HepG2 (cell line): ENCODE results near the gene THAP3. TPM values are rescaled to one million over a fixed set of nuclear protein-coding genes. Genes with fewer than 3 reads are reported as not detected.

ENCODE experiments used
- AGO1 ChIP-seq: fragments of 200-400 bp; formaldehyde crosslinking; IDR thresholded peaks from 2 replicates; pipeline ENCODE4 v1.6.1; 2017; ENCODE audit warnings: mild to moderate bottlenecking, low read depth, low read length, moderate library complexity; ENCODE audit not compliant: poor library complexity, severe bottlenecking
- CHCHD3 ChIP-seq: sonication (generic); formaldehyde crosslinking; IDR thresholded peaks from 2 replicates; pipeline ENCODE4 v1.8.0; 2022; ENCODE audit warnings: mild to moderate bottlenecking, missing genetic modification reagents, moderate library complexity
- CHD4 ChIP-seq: fragments of 200-600 bp; sonication (generic); IDR thresholded peaks from 2 replicates; pipeline ENCODE4 v1.7.0; 2017; ENCODE audit warnings: mild to moderate bottlenecking, low read length, borderline replicate concordance
- DPF2 ChIP-seq: sonication (generic); formaldehyde crosslinking; IDR thresholded peaks from 2 replicates; pipeline ENCODE4 v1.4.0; 2020; ENCODE audit warnings: mild to moderate bottlenecking, low read depth, missing genetic modification reagents, borderline replicate concordance
- NRL ChIP-seq: sonication (generic); formaldehyde crosslinking; IDR thresholded peaks from 2 replicates; pipeline ENCODE4 v1.5.0; 2020; ENCODE audit warnings: missing genetic modification reagents, mild to moderate bottlenecking, moderate library complexity, borderline replicate concordance
- PCBP1 ChIP-seq: fragments of 200-400 bp; formaldehyde crosslinking; IDR thresholded peaks from 2 replicates; pipeline ENCODE4 v1.6.1; 2017; ENCODE audit warnings: mild to moderate bottlenecking, low read depth, low read length, borderline replicate concordance
- SIX4 ChIP-seq: sonication (generic); formaldehyde crosslinking; IDR thresholded peaks from 2 replicates; pipeline ENCODE4 v1.4.0; 2020; ENCODE audit warnings: missing genetic modification reagents
- SMAD3 ChIP-seq: sonication (generic); formaldehyde crosslinking; IDR thresholded peaks from 2 replicates; pipeline ENCODE4 v1.4.0; 2020; ENCODE audit warnings: missing genetic modification reagents
- SP5 ChIP-seq: IDR thresholded peaks from 2 replicates; pipeline ENCODE4 v1.6.1; 2016; ENCODE audit warnings: low read depth, borderline replicate concordance
- SRSF4 ChIP-seq: fragments of 200-400 bp; formaldehyde crosslinking; IDR thresholded peaks from one replicate; pipeline ENCODE4 v1.6.1; 2018; ENCODE audit warnings: mild to moderate bottlenecking, low read depth, low read length, moderate library complexity; ENCODE audit not compliant: poor library complexity, severe bottlenecking
- TAF1 ChIP-seq: sonication (generic); formaldehyde crosslinking; IDR thresholded peaks from 2 replicates; pipeline ENCODE4 v1.4.0; 2020; ENCODE audit warnings: missing genetic modification reagents
- THYN1 ChIP-seq: sonication (generic); formaldehyde crosslinking; IDR thresholded peaks from 2 replicates; pipeline ENCODE4 v1.8.1; 2023; ENCODE audit warnings: low read depth, mild to moderate bottlenecking, moderate library complexity, missing genetic modification reagents, borderline replicate concordance
- YEATS4 ChIP-seq: sonication (generic); formaldehyde crosslinking; IDR thresholded peaks from 2 replicates; pipeline ENCODE4 v1.4.0; 2020; ENCODE audit warnings: missing genetic modification reagents, borderline replicate concordance
- ZFX ChIP-seq: sonication (generic); formaldehyde crosslinking; IDR thresholded peaks from 2 replicates; pipeline ENCODE4 v1.4.0; 2020; ENCODE audit warnings: mild to moderate bottlenecking, low read depth, missing genetic modification reagents, moderate library complexity
- ZNF20 ChIP-seq: sonication (generic); formaldehyde crosslinking; IDR thresholded peaks from 2 replicates; pipeline ENCODE4 v1.4.0; 2020; ENCODE audit warnings: mild to moderate bottlenecking, moderate library complexity, missing genetic modification reagents
- ZNF674 ChIP-seq: sonication (generic); formaldehyde crosslinking; IDR thresholded peaks from 2 replicates; pipeline ENCODE4 v1.5.0; 2020; ENCODE audit warnings: low read depth, mild to moderate bottlenecking, missing genetic modification reagents
- ZNF790 ChIP-seq: sonication (generic); formaldehyde crosslinking; IDR thresholded peaks from 2 replicates; pipeline ENCODE4 v1.8.0; 2022; ENCODE audit warnings: missing genetic modification reagents, mild to moderate bottlenecking, borderline replicate concordance
- ZNF879 ChIP-seq: sonication (generic); formaldehyde crosslinking; IDR thresholded peaks from 2 replicates; pipeline ENCODE4 v1.8.1; 2023; ENCODE audit warnings: missing genetic modification reagents
- ZNF891 ChIP-seq: sonication (generic); formaldehyde crosslinking; IDR thresholded peaks from 2 replicates; pipeline ENCODE4 v1.5.0; 2020; ENCODE audit warnings: mild to moderate bottlenecking, missing genetic modification reagents
- polyA plus RNA-seq, 8 experiments: library from polyadenylated mRNA; depleted of rRNA in 3 of 8; stranded (reverse) in 7 of 8; unstranded in 1 of 8; fragments of >200 nt; fragmentation: Illumina TruSeq in 4 of 8; extraction: Trizol in 4 of 8; gene quantifications; 2 replicates each; pipeline versions ENCODE4 v1.2.1 to v1.2.3, GENCODE V29; 2011 to 2016; ENCODE audit warnings: low read depth in 4 of 8, missing spikeins in 1 of 8, mixed read lengths in 1 of 8; ENCODE audit not compliant: insufficient read depth in 1 of 8
- total RNA-seq, 5 experiments: library from RNA; depleted of rRNA; stranded (reverse); fragments of >200 nt; fragmentation: Illumina TruSeq; extraction: Trizol; gene quantifications; 2 replicates each; pipeline ENCODE4 v1.2.3, GENCODE V29; 2016; ENCODE audit warnings: low read depth in 1 of 5
- TF ChIP-seq, protein P1 (sequence below): sonication (generic); formaldehyde crosslinking; IDR thresholded peaks from 2 replicates; pipeline ENCODE4 v1.4.0; 2020; ENCODE audit warnings: missing genetic modification reagents, mild to moderate bottlenecking, borderline replicate concordance
- TF ChIP-seq, protein P2 (sequence below): sonication (generic); formaldehyde crosslinking; IDR thresholded peaks from 2 replicates; pipeline ENCODE4 v1.8.1; 2023; ENCODE audit warnings: missing genetic modification reagents, inconsistent platforms, borderline replicate concordance
- TF ChIP-seq, protein P3 (sequence below): IDR thresholded peaks from 2 replicates; pipeline ENCODE4 v1.6.1; 2016
- TF ChIP-seq, protein P4 (sequence below): sonication (generic); formaldehyde crosslinking; IDR thresholded peaks from 2 replicates; pipeline ENCODE4 v1.4.0; 2020; ENCODE audit warnings: missing genetic modification reagents
- TF ChIP-seq, protein P5 (sequence below): IDR thresholded peaks from 2 replicates; pipeline ENCODE4 v1.6.1; 2016; ENCODE audit warnings: mild to moderate bottlenecking

The THAP3 gene
- total and polyA plus RNA-seq, 2 of the 13 experiments (the other 11 are each of a cell fraction or from before 2014, with no cell fraction given): 10.3 to 14.9 TPM

DNA sequence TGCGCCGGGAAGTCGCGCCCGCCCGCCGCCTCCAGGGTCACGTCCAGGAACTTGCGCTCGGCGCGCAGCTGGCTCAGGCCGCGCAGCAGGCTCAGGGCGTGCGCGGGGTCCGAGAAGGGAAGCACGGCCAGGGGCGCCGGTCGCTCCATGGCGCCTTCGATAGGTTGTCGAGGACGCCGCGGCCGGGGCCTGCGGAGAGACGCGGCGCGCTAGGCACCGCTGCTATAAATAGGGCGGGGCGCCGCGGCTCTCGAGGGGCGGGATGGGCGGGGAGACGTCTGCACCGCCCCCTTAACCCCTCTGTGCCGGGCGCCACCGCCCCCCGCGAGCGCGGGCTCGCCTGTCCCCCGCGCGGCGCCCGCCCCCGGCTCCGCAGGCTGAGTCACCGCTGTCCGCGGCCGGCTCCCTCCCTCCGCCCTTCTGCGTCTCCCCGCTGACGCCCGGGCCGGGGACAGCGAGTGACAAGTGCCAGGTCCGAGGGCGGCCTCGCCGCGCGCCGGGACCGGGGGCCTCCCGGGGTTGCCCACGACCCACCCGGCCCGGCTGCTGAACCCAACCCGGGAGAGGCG lies 21.9 kb upstream of the THAP3 start, which contains the start of gene KLHL21 (continued):
- TF ChIP-seq SMAD3 (CRISPR knock-in tag) (no peak), ZNF790 (CRISPR knock-in tag) (0 out of 2 replicates have a peak, but pooled peaks have one; percentile 12), THYN1 (CRISPR knock-in tag) (0 out of 2 replicates have a peak, but pooled peaks have one; percentile 59), CHCHD3 (CRISPR knock-in tag) (peak; percentile 18; the same call in 1 of the 2 replicates), ZNF674 (no peak), AGO1 (no peak), SRSF4 (no peak), CHD4 (no peak), ZNF891 (CRISPR knock-in tag) (no peak), DPF2 (no peak), TAF1 (peak; percentile 88), ZNF879 (CRISPR knock-in tag) (no peak), YEATS4 (CRISPR knock-in tag) (peak; percentile 31; the same call in 1 of the 2 replicates), SP5 (CRISPR knock-in tag) (peak; percentile 58; the same call in 1 of the 2 replicates), PCBP1 (no peak), ZNF20 (no peak), SIX4 (CRISPR knock-in tag) (0 out of 2 replicates have a peak, but pooled peaks have one; percentile 38), NRL (CRISPR knock-in tag) (0 out of 2 replicates have a peak, but pooled peaks have one; percentile 6), ZFX (peak; percentile 74)
- TF ChIP-seq, protein P1, sequence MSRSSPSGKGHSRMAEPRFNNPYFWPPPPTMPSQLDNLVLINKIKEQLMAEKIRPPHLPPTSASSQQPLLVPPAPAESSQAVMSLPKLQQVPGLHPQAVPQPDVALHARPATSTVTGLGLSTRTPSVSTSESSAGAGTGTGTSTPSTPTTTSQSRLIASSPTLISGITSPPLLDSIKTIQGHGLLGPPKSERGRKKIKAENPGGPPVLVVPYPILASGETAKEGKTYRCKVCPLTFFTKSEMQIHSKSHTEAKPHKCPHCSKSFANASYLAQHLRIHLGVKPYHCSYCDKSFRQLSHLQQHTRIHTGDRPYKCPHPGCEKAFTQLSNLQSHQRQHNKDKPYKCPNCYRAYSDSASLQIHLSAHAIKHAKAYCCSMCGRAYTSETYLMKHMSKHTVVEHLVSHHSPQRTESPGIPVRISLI (CRISPR knock-in tag): no peak
- TF ChIP-seq, protein P2, sequence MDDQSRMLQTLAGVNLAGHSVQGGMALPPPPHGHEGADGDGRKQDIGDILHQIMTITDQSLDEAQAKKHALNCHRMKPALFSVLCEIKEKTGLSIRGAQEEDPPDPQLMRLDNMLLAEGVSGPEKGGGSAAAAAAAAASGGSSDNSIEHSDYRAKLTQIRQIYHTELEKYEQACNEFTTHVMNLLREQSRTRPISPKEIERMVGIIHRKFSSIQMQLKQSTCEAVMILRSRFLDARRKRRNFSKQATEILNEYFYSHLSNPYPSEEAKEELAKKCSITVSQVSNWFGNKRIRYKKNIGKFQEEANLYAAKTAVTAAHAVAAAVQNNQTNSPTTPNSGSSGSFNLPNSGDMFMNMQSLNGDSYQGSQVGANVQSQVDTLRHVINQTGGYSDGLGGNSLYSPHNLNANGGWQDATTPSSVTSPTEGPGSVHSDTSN (CRISPR knock-in tag): no peak
- TF ChIP-seq, protein P3, sequence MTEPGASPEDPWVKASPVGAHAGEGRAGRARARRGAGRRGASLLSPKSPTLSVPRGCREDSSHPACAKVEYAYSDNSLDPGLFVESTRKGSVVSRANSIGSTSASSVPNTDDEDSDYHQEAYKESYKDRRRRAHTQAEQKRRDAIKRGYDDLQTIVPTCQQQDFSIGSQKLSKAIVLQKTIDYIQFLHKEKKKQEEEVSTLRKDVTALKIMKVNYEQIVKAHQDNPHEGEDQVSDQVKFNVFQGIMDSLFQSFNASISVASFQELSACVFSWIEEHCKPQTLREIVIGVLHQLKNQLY (CRISPR knock-in tag): no peak
- TF ChIP-seq, protein P4, sequence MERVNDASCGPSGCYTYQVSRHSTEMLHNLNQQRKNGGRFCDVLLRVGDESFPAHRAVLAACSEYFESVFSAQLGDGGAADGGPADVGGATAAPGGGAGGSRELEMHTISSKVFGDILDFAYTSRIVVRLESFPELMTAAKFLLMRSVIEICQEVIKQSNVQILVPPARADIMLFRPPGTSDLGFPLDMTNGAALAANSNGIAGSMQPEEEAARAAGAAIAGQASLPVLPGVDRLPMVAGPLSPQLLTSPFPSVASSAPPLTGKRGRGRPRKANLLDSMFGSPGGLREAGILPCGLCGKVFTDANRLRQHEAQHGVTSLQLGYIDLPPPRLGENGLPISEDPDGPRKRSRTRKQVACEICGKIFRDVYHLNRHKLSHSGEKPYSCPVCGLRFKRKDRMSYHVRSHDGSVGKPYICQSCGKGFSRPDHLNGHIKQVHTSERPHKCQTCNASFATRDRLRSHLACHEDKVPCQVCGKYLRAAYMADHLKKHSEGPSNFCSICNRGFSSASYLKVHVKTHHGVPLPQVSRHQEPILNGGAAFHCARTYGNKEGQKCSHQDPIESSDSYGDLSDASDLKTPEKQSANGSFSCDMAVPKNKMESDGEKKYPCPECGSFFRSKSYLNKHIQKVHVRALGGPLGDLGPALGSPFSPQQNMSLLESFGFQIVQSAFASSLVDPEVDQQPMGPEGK (CRISPR knock-in tag): peak; percentile 77
- TF ChIP-seq, protein P5, sequence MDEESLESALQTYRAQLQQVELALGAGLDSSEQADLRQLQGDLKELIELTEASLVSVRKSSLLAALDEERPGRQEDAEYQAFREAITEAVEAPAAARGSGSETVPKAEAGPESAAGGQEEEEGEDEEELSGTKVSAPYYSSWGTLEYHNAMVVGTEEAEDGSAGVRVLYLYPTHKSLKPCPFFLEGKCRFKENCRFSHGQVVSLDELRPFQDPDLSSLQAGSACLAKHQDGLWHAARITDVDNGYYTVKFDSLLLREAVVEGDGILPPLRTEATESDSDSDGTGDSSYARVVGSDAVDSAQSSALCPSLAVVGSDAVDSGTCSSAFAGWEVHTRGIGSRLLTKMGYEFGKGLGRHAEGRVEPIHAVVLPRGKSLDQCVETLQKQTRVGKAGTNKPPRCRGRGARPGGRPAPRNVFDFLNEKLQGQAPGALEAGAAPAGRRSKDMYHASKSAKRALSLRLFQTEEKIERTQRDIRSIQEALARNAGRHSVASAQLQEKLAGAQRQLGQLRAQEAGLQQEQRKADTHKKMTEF (CRISPR knock-in tag): peak; percentile 35; the same call in 1 of the 2 replicates
